Body of pancreas (tissue), 4 donors: ENCODE data around the gene ATF7IP2. TPM values are rescaled to one million over a fixed set of nuclear protein-coding genes. Genes with fewer than 3 reads are reported as not detected.
A peak's percentile ranks its signal among the peaks of the same experiment; 100 is the strongest.

Source experiments
- ATAC-seq: fragments of 150-250 bp; one replicate; pipeline ENCODE4 v1.9.1; 2016
- DNase-seq, 4 donors: peaks; one replicate each; pipeline ENCODE4 v3.0.0-alpha.2; 2019
- H3K27ac ChIP-seq, 4 donors: fragments of 200-600 bp; sonication (generic); 1 replicate in 3 of 4; 2 replicates in 1 of 4; pipeline versions ENCODE4 v1.5.1 to v1.6.1; 2016 to 2019; ENCODE audit warnings: mild to moderate bottlenecking in 1 of 4, mixed read lengths in 1 of 4, moderate library complexity in 1 of 4
- H3K27me3 ChIP-seq, 2 donors: fragments of 200-600 bp; sonication (generic); one replicate each; pipeline ENCODE4 v1.6.0; 2016; ENCODE audit warnings: mild to moderate bottlenecking in 1 of 2
- H3K36me3 ChIP-seq, 2 donors: fragments of 200-600 bp; sonication (generic); replicated peaks in 1 of 2; 2 replicates each; pipeline ENCODE4 v1.5.1; 2016; ENCODE audit warnings: low read depth in 2 of 2; ENCODE audit not compliant: insufficient read depth in 1 of 2
- H3K4me1 ChIP-seq: fragments of 200-600 bp; sonication (generic); one replicate; pipeline ENCODE4 v1.6.0; 2016
- H3K4me3 ChIP-seq, 2 donors: fragments of 200-600 bp; sonication (generic); 1 replicate in 1 of 2; 2 replicates in 1 of 2; pipeline ENCODE4 v1.5.1; 2016 to 2019
- H3K9me3 ChIP-seq, 3 donors: fragments of 200-600 bp; sonication (generic); 1 replicate in 2 of 3; 2 replicates in 1 of 3; pipeline ENCODE4 v1.5.1; 2016
- CTCF ChIP-seq, 7 experiments: fragments of 450-650 bp in 4 of 7; fragments of 200-600 bp in 3 of 7; sonication (generic) in 3 of 7; IDR thresholded peaks; one replicate each; pipeline ENCODE4 v1.5.1; 2016 to 2019; ENCODE audit warnings: antibody characterized with exemption in 7 of 7
- POLR2A ChIP-seq, 3 donors: fragments of 450-650 bp; IDR thresholded peaks; one replicate each; pipeline ENCODE4 v1.6.1; 2016; ENCODE audit warnings: antibody characterized with exemption in 3 of 3, mild to moderate bottlenecking in 2 of 3
- WGBS, 2 donors: methylation state at CpG; one replicate each; pipeline ENCODE4 v1.1.5; 2017; 5-methylcytosine and 5-hydroxymethylcytosine counted together
- intact Hi-C: fragments of 100-400 bp; cut with DNase I; formaldehyde crosslinking; loops from one replicate; pipeline ENCODE4 v1.15.1; 2023
- total RNA-seq, 2 donors: library from RNA; depleted of rRNA; stranded (reverse); fragments of >200 nt; gene quantifications; one replicate each; pipeline ENCODE4 v1.1.0, GENCODE V29; 2016

ATF7IP2 gene
- total RNA-seq, 2 donors from 2014 or later: 15.8 to 22.8 TPM

- H3K27me3 ChIP-seq: no peaks in the 10 kb centered on the region
- no peaks in the 10 kb centered on the region for H3K36me3 ChIP-seq
- peaks cover 27% of the 10 kb centered on the region for H3K4me1 ChIP-seq
- no peak overlapping the region for H3K27ac ChIP-seq
- DNase-seq (no peak), ATAC-seq (no peak)
- no peak for TF ChIP-seq CTCF (IDR thresholded peaks at IDR 0.05)
- TF ChIP-seq POLR2A (IDR thresholded peaks at IDR 0.05): no peak
- intact Hi-C loops: no loop called here
- H3K9me3 ChIP-seq: no peaks in the 10 kb centered on the region
- no peak overlapping the region for H3K4me3 ChIP-seq
These were observed 4.5 kb downstream of the ATF7IP2 start for GRCh38 chr16:10390330-10390729.

- ATAC-seq: no peak
- H3K4me3 ChIP-seq: no peak overlapping the region
- intact Hi-C loops: no loop called here
- TF ChIP-seq CTCF (IDR thresholded peaks at IDR 0.05) (no peak), POLR2A (IDR thresholded peaks at IDR 0.05) (no peak)
- H3K4me1 ChIP-seq: peaks cover 27% of the 10 kb centered on the region
- no peaks in the 10 kb centered on the region for H3K27me3 ChIP-seq
- DNase-seq: no peak
- H3K27ac ChIP-seq: no peak overlapping the region
- no peaks in the 10 kb centered on the region for H3K36me3 ChIP-seq
- no peaks in the 10 kb centered on the region for H3K9me3 ChIP-seq
- WGBS, 2 donors: 91 to 98% methylated on average over 5 of the region's 5 CpGs
These were observed 5.0 kb downstream of the ATF7IP2 start for GRCh38 chr16:10390867-10391266.

GRCh38 chr16:10391339-10391738 is 5.5 kb downstream of the ATF7IP2 start:
- no peak for DNase-seq
- Histone ChIP-seq H3K27ac (no peak overlapping the region), H3K4me3 (no peak overlapping the region), H3K4me1 (peaks cover 27% of the 10 kb centered on the region), H3K27me3 (no peaks in the 10 kb centered on the region), H3K9me3 (no peaks in the 10 kb centered on the region), H3K36me3 (no peaks in the 10 kb centered on the region)
- ATAC-seq: no peak
- WGBS, 2 donors: 96 to 97% methylated on average over 3 of the region's 3 CpGs
- no peak for TF ChIP-seq POLR2A (IDR thresholded peaks at IDR 0.05)
- no peak for TF ChIP-seq CTCF (IDR thresholded peaks at IDR 0.05)
- intact Hi-C loops: no loop called here

- intact Hi-C loops: no loop called here
- Histone ChIP-seq H3K27ac (no peak overlapping the region), H3K9me3 (peaks cover 0 to 12% (median 0%) of the 10 kb centered on the region in 3 donors), H3K4me1 (peaks cover 13% of the 10 kb centered on the region), H3K36me3 (no peaks in the 10 kb centered on the region), H3K27me3 (no peaks in the 10 kb centered on the region), H3K4me3 (no peak overlapping the region)
- DNase-seq (no peak), ATAC-seq (no peak)
- 93 to 100% methylated on average over 1 of the region's 1 CpG for WGBS, 2 donors
- no peak for TF ChIP-seq POLR2A (IDR thresholded peaks at IDR 0.05)
- TF ChIP-seq CTCF (IDR thresholded peaks at IDR 0.05): no peak
These were observed 17.1 kb downstream of the ATF7IP2 start for GRCh38 chr16:10402975-10403374.

GRCh38 chr16:10405386-10405939 is 19.6 kb downstream of the ATF7IP2 start:
- DNase-seq (peak; percentile 34 to 70 (median 50)), ATAC-seq (peak; percentile 82)
- H3K27ac ChIP-seq: no peak overlapping the region
- TF ChIP-seq CTCF (IDR thresholded peaks at IDR 0.05) (no peak), POLR2A (IDR thresholded peaks at IDR 0.05) (no peak)
- H3K4me3 ChIP-seq: no peak overlapping the region
- WGBS, 2 donors: 27 to 28% methylated on average over 4 of the region's 4 CpGs
- H3K9me3 ChIP-seq: peaks cover 0 to 31% (median 0%) of the 10 kb centered on the region in 3 donors
- H3K4me1 ChIP-seq: peaks cover 13% of the 10 kb centered on the region
- intact Hi-C loops: no loop called here
- no peaks in the 10 kb centered on the region for H3K36me3 ChIP-seq
- no peaks in the 10 kb centered on the region for H3K27me3 ChIP-seq
